GM19193 (cell line): ENCODE data around the gene ZC3H12A.

ENCODE experiments used
- POLR2A ChIP-seq: IDR thresholded peaks from 4 replicates; pipeline ENCODE4 v1.6.1; 2011; ENCODE audit not compliant: insufficient read depth, insufficient read length; ENCODE audit errors: extremely low read depth

ZC3H12A gene

DNA sequence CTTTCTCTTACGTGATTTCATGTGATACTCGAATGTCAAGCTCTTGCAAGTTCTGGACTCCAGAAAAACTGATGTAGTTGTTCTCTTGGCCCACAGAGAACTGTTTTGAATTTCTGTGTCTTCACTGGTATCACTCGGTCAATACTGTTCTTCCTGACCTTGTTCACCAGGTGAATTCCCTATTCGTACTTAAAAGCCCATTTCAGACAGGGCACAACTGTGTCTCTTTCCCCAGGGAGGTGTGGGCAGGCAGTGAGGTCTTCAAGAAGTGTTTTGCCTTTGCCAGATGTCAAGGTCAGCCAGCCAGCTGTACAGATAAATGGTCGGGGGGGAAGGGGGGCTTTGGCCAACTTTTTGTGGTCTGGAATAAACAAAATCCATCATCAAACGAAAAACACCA, 27.5 kb upstream of the ZC3H12A start:
- TF ChIP-seq POLR2A = no peak

DNA sequence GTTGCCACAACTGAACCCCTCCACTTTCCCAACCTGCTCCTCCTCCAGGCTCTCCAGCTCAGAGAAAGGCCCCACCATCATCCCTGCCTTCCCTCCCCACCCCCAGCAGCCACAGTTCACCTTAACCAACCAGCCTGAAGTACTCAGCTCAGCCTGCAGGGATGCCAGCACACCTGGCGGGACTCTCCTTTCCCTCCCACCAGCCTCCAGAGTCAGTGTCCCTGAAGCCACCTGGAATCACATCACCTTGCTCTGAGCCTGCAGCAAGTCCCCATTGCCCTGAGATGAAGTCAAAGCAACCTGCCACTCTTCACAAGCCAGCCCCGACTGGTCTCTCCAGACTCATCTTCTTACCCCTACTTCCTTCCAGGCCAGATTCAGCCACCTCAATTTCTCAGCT, 26.2 kb upstream of the ZC3H12A start:
- no peak for TF ChIP-seq POLR2A

DNA sequence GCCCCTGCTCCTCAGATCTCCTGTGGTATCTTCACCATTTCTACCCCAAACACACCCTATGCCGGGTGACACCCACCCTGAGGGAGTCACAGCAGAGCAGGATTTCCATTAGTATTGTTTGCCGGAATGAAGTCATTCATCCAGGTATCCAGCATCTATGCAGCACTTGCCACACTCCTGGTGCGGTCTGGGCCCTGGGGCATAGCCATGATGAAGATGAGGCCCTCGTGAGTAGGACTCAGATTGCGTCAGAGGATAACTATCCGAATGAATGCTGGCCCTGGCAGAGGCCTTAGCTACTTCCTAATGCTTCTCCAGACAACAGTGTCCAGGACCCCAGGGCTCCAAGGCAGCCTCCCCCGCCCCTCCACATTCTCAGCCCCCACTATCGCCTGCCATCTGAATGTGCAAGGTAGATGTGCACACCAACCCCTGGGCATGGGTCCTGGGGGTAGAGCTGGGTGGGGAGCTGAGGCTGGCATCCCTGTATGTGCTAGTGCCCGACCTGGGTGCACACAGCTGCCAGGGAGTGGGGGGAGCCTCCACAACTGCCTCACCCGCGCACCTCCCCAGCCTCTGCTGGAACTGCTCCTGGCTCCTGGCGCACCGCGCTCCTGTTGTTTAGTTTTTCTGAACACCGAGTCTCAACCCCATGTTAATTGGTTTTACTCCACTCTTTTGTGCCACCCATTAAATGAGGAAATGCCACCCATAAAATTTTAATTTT, 25.5 kb upstream of the ZC3H12A start:
- no peak for TF ChIP-seq POLR2A

DNA sequence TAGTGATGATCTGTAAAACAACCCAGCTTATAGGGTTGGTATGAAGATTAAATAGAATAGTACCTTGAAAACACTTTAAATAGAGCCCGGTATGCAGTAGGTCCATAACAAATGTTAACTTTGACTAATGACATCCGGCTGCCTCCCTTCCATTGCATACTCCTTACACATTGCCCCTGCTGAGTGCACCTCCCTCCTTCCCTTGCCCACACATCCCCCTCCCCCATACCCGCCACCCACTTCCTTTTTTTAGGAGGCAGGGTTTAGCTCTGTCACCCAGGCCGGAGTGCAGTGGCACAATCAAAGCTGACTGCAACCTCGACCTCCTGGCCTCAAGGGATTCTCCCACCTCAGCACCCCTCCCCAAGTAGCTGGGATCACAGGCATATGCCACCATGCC, 24.4 kb upstream of the ZC3H12A start:
- TF ChIP-seq POLR2A = no peak

DNA sequence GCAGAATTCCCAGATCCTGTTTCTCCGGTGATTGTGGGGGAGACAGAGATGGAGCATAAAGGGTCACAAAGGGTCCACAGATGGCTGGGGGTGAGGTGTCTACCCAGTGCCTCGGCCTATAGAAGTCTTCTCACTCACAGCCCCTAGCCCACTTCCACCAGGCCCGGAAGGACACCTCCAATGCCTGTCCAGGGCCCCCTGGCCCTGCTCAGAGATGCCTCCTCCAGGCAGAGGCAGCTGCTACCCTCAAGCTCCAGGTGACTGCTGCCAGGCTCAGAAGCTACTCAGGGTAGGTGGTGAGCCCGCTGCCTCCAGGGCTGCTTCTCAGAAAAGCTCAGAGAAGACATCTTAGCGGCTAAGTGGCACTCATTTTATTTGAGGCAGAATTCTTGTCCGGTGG, 22.0 kb upstream of the ZC3H12A start:
- TF ChIP-seq POLR2A = no peak

DNA sequence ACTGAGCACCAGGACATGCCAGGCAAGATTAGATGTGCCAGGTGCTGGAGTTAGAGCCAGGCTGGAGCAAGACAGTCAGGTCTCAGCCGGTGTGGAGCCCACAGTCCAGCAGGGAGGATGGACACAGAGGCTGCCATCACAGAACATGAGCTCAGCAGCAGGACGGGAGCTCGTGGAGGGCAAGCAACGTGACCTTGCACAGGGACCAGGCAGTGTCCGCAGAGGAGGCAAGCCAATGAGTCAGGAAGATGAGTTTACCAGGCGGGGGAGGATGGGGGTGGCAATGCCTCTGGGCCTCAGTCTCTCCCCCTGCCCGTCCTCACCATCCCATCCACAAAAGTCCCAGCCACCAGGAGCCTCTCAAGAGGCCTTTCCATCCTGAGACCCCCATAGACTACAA, 20.7 kb upstream of the ZC3H12A start:
- no peak for TF ChIP-seq POLR2A

DNA sequence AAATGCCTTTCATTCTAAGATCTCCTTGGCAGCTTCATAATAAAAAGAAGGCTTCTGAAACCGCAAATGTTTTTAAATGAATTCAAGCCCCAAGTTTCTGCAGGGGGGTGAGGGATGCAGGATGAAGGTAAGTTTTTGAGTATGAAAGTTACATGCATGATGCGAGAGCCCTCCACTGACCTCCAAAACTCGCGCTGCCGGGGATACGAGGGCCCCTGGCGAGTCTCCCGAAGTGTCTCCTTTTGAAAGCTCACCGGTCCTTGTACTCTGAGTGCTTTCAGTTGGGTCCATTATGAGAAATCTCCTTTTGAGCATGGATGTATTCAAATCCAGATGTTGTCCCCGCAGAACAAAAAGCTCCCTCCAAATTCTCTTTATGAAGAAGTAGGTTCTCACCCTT, 18.9 kb upstream of the ZC3H12A start:
- TF ChIP-seq POLR2A = no peak

DNA sequence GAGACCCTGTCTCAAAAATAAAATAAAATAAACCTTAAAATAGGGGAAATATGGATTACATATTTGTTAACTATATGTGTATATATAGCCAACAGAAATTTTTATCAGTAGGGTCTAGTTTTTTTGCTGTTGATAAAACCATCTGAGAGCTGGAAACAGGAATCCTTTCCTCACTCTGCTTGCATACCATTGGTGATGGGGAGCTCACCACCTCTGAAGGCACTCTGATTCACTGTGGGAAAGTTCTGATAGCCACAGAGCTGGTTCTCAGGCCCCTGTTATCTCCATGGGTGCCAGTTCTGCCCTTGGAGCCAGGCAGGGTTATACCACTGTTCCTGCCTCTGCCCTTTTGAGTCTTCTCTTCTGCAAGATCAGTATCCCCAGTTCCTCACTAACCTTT, 17.8 kb upstream of the ZC3H12A start:
- TF ChIP-seq POLR2A = no peak

DNA sequence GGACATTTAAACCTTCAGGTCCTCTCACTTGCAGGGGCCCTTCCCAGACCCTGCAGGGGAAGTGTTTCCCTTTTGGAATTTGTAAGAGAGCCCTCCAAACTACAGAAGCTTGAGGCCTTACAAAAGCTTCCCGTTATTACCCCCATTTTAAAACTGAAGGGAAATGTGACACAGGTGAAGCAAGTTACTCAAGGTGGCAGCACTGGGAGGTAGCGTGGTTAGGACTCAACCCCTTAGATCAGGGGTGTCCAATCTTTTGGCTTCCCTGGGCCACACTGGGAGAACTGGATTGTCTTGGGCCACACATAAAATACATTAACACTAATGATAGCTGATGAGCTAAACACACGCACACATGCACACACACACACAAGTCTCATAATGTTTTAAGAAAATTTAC, 15.8 kb upstream of the ZC3H12A start:
- no peak for TF ChIP-seq POLR2A

DNA sequence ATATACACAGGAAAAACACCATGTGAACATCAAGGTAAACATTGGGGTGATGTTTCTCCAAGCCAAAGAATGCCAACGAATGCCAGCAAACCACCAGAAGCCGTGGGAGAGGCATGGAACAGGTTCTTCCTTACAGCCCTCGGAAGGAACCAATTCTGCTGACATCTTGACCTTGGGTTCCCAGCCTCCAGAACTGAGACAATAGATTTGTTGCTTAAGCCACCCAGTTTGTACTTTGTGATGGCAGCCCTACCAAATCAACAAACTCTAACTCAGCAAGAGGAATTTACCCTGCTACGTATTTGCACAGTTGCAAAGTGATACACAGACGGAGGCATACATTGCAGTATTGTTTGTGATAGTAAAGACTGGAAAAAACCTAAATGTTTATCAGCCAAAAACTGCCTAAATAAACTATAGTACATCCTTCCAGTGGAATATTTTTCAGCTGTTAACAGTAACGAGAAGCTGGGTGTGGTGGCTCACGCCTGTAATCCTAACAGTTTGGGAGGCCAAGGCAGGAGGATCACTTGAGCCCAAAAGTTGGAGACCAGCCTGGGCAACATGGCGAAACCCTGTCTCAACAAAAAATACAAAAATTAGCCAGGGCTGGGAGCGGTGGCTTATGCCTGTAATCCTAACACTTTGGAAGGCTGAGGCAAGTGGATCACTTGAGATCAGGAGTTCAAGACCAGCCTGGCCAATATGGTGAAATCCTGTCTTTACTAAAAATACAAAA, 12.5 kb upstream of the ZC3H12A start:
- no peak for TF ChIP-seq POLR2A

DNA sequence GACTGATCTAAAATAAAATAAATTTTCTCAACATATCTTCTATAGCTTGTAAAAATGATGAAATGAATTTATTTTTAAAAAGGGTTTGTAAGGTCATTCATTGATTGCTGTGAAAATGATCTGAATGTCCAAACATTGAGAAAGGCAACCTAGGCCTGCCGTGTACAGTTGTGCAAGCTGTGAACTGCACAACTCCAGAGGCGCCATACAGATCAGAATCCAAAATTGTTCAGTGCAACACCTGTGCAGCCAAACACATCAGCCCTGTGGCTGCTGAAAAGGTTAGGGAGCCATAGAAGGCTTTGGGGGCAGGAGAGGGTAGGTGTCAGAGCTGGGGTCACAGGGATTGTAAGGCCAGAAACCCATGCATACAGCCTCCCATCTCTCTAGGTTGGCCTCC, 9.9 kb upstream of the ZC3H12A start:
- TF ChIP-seq POLR2A = no peak

DNA sequence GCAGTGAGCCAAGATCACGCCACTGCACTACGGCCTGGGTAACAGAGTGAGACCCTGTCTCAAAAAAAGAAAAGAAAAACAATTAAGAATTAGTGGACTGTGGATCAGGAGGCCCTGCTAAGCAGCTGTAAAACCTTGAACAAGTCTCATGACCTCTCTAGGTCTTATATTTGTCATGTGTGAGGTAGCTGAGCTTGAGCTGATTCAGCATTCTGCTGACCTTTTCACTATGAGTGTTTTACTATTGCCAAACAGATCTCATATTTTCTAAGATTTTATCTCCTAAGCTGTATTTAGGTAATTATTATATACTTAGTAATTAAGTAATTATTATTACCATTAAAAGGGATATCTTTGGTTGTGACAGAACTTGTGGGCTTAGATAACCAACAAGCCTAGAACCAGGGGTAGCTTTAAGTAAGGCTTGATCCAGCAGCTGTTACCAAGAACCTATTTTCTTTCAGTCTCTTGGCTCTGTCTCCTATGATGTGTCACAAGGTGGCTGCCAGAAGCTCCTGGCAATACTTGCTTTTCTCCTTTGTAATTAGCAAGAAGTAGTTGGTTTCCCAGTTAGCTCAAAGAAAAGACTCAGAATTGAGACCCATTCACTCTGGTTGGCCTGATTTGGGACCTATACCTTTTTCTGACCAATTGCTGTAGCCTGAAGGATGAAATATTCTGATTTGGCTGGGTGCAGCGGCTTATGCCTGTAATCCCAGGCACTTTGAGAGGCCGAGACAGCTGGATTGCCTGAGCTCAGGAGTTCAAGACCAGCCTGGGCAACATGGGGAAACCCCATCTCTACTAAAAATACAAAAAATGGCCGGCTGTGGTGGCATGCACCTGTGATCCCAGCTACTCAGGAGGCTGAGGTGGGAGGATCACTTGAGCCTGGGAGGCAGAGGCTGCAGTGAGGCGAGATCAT, 8.5 kb upstream of the ZC3H12A start:
- TF ChIP-seq POLR2A = no peak

DNA sequence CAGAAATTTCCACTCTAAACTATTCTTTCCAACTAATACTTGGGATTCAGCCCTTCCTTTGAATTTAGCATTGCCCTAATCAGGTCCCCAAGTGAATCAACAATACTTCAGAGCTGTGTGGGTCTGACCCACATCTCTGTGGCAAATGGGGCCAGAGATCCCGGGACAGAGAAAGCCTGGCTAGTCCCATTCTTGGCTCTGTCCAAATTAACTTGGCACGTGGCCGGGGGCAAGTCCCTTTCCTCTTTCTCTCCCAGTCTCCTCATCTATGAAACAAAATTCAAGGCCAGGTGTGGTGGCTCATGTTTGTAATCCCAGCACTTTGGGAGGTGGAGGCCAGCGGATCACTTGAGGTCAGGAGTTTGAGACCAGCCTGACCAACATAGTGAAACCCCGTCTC, 6.3 kb upstream of the ZC3H12A start:
- TF ChIP-seq POLR2A = no peak

DNA sequence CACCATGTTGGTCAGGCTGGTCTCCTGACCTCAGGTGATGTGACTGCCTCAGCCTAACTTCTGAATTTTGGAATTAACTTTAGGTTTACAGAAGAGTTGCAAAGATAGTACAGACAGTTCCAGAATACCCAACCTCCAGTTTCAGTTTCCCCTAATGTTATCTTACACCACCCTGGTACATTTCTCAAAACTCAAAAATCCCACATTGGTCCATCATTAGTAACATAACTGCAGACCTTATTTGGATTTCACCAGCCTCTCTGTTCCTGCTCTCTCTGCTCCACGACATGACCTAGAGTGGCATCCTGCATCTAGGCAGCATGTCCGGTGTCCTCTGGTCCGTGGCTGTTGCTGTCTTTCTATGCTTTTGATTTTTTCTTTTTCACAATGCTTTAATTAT, 5.0 kb upstream of the ZC3H12A start:
- TF ChIP-seq POLR2A = no peak
